Activated T-helper 9 cell treated with anti-CD3 and anti-CD28 coated beads, Interleukin-2, amount 50 U/mL, for 16 hours (primary cell): ENCODE results near the gene CDK5RAP3.
A peak's percentile ranks its signal among the peaks of the same experiment; 100 is the strongest.
"Not testable (repeated sequence)": the region's sequence is repeated elsewhere in the genome, so short reads cannot be mapped to it uniquely, and the experiment has no call there.

Source experiments
- DNase-seq: peaks from one replicate; pipeline ENCODE4 v3.0.0-alpha.2; 2020; ENCODE audit warnings: low read depth

CDK5RAP3 gene, protein sequence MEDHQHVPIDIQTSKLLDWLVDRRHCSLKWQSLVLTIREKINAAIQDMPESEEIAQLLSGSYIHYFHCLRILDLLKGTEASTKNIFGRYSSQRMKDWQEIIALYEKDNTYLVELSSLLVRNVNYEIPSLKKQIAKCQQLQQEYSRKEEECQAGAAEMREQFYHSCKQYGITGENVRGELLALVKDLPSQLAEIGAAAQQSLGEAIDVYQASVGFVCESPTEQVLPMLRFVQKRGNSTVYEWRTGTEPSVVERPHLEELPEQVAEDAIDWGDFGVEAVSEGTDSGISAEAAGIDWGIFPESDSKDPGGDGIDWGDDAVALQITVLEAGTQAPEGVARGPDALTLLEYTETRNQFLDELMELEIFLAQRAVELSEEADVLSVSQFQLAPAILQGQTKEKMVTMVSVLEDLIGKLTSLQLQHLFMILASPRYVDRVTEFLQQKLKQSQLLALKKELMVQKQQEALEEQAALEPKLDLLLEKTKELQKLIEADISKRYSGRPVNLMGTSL

GRCh38 chr17:47970725-47971499 lies at the start of gene CDK5RAP3:
Gene CDK5RAP3 (plus strand): TSS chr17:47971113. CDS start chr17:47971147, 34 bp downstream.
- peak; percentile 99 for DNase-seq

DNA sequence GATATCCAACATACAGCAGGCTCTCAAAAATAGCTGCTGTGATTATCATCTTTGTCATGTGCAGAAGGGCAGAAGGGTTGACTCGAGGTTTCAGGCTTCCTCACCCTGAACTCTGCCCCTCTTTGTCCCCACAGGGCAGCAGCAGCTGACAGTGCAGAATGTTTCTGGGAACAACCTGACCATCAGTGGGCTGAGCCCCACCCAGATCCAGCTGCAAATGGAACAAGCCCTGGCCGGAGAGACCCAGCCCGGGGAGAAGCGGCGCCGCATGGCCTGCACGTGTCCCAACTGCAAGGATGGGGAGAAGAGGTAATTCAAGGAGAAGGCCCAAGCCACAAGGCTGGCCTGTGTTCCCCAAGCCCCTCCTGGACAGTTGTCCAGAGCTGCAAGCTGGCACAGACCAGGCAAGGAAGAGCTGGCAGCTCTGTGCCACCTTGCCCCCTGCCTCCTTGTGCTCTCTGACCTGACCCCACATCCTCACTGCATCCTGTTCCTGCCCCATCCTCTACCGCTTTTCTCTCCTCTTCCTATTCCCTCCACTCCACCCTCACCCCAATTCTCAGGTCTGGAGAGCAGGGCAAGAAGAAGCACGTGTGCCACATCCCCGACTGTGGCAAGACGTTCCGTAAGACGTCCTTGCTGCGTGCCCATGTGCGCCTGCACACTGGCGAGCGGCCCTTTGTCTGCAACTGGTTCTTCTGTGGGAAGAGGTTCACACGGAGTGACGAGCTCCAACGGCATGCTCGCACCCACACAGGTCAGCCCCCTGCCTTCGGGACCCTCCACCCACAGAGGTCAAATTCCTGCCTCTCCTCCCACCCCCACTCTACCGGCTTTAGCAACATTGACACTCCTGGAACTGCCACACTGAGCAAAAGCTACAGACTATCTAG lies 45.9 kb upstream of the CDK5RAP3 start:
- no peak for DNase-seq

- DNase-seq: no peak
These were observed 45.3 kb upstream of the CDK5RAP3 start for GRCh38 chr17:47925678-47925988.

DNA sequence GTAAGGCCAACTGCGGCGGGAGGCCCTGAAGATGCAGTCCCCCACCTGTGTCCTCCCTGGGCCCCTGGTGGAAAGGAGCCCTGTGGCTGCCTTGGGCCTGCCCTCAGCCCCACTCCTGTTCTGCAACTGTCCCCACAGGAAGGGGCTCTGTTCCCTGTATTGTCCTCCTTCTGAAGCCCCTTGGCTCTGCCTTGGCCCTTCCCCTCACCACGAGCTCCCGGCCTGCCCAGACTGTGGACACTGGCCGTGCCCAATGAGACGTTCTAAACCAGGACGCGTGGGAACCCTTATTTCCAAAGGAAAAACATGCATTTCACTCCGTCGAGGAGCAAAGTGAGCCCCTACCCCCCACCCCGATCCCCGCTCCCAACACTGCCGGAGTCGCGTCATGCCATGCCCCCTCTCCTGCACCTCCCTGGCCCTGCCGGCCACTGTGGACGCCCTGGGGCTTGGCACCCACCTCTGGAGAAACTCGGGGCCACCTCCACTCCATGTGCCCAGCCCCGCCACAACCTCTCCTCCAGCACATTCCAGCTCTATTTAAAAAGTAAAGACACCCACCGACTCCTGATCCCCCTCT lies 43.0 kb upstream of the CDK5RAP3 start:
- DNase-seq: no peak

GRCh38 chr17:47928415-47928814 lies 42.5 kb upstream of the CDK5RAP3 start:
- no peak for DNase-seq

DNA sequence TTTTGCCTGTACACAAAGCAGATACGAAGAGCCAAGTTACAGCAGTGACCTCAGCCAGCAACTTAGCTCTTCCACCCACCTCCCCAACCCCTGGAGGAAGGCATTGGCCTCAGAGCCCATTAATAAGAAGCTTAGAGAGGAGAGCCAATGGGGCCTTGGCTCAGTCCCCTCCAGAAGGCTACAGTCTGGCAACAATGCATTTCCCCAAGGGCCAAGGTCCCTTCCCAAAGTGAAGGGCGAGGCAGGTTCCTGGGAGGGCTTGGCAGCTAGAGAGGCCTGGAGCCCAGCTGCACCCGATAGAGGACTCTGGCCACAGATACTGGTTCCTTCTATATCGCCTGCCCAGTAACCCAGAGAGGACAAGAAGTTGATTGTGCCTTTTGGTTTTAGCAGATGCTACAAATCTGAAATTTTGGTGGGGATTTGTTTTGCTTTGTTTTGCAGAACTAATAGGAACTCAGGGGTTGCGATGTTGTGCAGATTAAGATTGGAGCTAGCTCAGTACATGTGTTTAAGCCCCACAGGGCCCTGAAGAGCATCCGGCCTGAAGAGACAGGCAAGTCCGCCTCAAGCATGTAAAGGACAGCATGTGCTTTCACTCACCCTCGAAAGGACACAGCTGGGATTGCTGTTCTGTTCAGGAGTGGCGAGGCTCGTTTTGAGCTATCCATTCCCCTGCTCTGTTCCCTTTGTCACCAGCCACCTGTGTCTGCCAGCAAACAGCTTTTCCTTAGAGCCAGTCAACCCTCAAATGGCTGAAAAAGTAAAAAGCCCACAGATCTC lies 41.5 kb upstream of the CDK5RAP3 start:
- no peak for DNase-seq

DNA sequence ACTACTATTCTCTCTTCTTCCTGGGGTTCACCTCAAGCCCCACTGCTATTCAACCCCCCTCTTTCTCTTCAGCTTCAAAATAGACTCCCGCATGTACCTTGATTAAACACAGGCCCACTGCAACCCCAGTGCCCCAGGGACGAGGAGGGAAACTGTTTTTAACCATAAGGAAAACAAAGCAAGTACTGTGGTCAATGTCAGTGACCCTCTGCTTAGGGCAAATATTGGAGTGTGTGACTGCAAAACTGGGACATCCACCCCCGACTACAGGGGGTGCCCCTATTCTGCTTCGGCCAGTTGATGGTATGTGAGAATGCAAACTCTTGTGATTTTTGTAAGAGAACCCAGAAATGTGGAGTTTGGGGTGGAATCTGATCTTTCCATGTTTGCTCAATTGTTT lies 39.1 kb upstream of the CDK5RAP3 start:
- no peak for DNase-seq

- DNase-seq: no peak
These were observed 36.1 kb upstream of the CDK5RAP3 start for GRCh38 chr17:47934856-47935255.

DNA sequence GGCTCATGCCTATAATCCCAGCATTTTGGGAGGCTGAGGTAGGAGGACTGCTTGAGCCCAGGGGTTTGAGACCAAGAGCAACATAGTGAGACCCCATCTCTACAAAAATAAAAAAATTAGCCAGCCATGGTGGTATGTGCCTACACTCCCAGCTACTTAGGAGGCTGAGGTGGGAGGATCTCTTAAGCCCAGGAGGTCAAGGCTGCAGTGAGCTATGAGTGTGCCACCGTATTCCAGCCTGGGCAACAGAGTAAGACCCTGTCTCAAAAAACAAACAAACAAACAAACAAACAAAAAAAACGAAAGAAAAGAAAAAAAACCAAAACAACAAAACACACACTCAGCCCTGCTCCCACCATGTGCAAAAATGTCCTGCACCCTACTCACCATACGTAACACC lies 35.4 kb upstream of the CDK5RAP3 start:
- not testable (repeated sequence) for DNase-seq

GRCh38 chr17:47935961-47936360 lies 35.0 kb upstream of the CDK5RAP3 start:
- no peak for DNase-seq

DNA sequence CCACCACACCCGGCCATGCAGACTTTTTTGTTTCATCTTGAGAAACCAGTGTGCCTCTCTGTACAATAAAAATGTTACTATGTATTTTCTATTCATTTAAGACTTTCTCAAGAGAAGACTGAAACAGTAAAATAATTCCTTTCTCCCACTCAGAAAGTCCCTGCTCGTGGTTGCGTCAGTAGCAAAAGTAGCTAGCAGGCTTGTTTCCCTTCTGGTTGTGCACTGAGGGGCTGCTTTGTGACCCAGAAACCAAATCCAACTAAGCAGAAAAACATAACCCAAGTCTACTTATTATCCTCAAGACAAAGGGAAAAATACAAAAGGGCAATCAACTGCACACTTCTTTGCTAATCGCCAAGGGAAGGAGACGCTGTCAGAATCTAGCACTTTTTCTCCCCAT lies 33.0 kb upstream of the CDK5RAP3 start:
- DNase-seq: no peak

DNA sequence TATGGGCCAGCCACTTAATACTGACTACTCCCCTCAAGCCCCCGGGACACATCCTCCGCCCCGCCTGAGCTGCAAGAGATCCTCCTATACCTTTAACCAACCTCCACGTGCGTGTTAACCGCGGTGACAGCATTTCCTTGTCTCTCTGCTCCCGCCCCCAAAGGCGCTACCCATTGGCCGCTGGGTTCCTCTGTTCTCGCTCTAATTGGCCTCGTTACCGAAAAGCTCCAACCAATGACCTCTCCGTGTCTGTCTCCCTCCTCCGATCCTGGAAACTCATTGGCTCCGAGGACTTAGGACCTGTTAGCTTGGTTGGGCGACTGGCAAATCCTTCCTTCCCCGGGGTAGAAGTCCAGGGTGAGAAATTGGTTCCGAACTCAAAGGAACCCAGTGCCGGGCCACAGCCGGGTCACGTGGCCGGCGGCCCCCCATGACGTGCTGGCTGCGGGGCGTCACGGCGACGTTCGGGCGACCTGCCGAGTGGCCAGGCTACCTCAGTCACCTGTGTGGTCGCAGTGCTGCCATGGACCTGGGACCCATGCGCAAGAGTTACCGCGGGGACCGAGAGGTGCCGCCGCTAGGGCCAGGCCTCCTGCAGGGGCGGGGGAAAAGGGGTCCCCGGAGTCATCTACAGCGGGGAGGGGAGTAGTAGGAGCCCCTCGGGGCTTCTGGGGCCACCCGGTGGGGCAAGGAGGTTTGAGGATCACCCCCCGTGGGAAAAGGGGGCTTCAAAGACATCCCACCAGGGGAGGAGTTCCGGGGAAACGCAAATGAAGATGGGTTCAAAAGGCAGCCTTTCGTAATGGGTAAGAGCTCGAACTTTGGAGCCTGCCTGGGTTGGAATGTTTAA lies 29.4 kb upstream of the CDK5RAP3 start, which contains the start of gene PNPO:
PNPO (plus strand) TSS at position 326 of the 850 bp plus-strand sequence; CDS start at position 431, 105 bp downstream.
- DNase-seq: peak; percentile 90

DNA sequence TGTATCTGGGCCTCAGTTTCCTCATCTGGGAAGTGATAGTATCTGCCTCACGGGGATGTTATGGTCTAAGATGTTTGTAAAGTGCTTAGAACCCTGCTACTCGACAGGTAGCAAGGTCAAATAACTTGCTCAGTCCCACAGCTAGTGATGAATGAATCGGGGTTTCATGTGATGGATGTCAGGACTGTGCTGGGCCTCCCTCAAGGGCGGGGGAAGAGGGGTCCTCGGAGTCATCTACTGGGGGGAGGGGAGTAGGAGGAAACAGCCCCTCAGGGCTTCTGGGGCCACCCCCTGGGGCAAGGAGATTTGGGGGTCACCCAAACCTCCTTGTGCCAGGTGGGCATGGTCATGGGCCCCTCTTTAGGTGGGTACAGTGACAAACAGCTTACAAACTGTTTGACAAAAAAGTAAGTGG lies 28.8 kb upstream of the CDK5RAP3 start:
- no peak for DNase-seq

- DNase-seq: no peak
These were observed 28.3 kb upstream of the CDK5RAP3 start for GRCh38 chr17:47942568-47942967.

- DNase-seq: no peak
These were observed 25.8 kb upstream of the CDK5RAP3 start for GRCh38 chr17:47945080-47945479.

- DNase-seq: no peak
These were observed 25.1 kb upstream of the CDK5RAP3 start for GRCh38 chr17:47945529-47946508.

DNA sequence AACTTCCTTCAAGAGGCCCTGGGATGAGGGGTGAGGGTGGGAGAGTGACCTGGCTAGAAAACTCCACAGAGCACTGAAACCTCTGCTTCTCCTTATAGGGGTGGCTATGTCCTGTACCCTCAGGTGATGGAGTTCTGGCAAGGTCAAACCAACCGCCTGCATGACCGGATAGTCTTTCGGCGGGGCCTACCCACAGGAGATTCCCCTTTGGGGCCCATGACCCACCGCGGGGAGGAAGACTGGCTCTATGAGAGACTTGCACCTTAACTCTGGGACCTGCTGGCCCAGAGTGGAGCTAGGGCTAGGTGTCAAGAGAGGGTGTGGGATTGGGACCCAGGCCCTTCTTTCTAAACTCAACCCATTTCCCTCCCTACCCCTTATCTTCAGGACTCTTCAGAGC lies 24.4 kb upstream of the CDK5RAP3 start:
- no peak for DNase-seq

- peak; percentile 56 for DNase-seq
These were observed 23.9 kb upstream of the CDK5RAP3 start for GRCh38 chr17:47946929-47947397.
